PC-3 (cell line): ENCODE results near the gene ZNF701.

Experiments used
- CTCF ChIP-seq: fragments of 300-600 bp; sonication (generic); conservative IDR thresholded peaks from 2 replicates; pipeline ENCODE4 v1.5.1; 2017; ENCODE audit warnings: antibody characterized with exemption, low read depth, mild to moderate bottlenecking, low read length
- EZH2 ChIP-seq: fragments of 300-600 bp; sonication (generic); IDR thresholded peaks from one replicate; pipeline ENCODE4 v1.6.1; 2017; ENCODE audit warnings: antibody characterized with exemption, mild to moderate bottlenecking, low read length; ENCODE audit not compliant: unreplicated experiment
- EZH2phosphoT487 ChIP-seq: fragments of 300-600 bp; sonication (generic); IDR thresholded peaks from 2 replicates; pipeline ENCODE4 v1.6.1; 2018; ENCODE audit warnings: mild to moderate bottlenecking, antibody characterized with exemption, low read length, borderline replicate concordance

DNA sequence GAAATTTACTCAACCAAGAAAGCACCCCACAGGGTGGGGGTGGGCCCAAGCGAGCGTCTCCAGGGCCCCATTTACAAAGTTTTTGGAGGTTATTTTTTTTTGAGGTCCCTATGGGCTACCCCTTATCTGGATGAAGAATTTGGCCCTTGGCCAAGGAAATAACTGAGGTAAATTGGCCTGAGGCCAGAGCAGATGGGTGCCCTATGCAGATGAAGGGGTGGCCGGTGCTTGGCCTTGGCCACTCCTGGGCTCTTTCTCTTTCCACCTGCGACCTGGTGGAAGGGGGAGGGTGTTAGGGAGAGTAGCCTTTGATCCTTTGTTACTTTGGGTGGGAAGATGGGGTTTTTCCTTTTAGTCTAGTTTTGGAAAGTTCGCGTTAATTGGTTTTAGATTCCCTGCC is 15.5 kb downstream of the ZNF701 start:
- TF ChIP-seq CTCF = no peak
- TF ChIP-seq EZH2phosphoT487 = no peak
- no peak for TF ChIP-seq EZH2
